ENCODE measurements around the gene PKDREJ. TPM values are rescaled to one million over a fixed set of nuclear protein-coding genes. Genes with fewer than 3 reads are reported as not detected.

PKDREJ gene
- total RNA-seq, 4 donors from 2014 or later: 0.11 to 0.34 (median 0.34) TPM; not detected in 1

DNA sequence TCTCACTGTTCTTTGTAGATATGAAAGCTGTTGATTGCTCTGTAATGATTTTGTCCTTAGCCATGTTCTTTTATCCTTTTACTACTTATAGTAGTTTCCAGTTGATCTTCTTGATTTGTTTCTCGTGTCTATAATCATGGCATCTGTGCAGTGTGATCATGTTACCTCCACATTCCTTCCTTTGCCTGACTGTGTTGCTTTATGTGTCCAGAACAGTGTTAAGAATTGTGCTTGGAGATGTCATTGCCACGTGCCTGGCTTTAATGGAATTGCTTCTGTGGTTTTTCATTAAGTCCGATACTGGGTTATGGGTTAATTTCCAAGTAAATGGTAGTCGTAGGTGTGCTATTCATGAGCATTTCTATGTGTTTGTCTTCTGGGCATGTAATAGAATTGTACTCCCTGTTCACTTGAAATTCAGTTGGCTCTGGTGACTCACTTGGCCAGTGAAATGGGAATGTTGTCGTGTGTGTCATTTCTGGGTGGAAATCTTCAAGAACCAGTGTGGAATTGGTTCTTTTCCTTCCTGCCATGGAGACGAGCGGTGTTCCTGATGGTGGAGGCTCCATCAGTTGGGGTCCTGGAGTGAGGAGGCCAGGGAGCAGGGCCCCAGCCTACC lies 40.3 kb upstream of the PKDREJ start:
- no peaks in the 10 kb centered on the region for H3K27me3 ChIP-seq
- no peaks in the 10 kb centered on the region for H3K36me3 ChIP-seq
- no peak for TF ChIP-seq POLR2AphosphoS5 (IDR thresholded peaks at IDR 0.05)
- no peak for TF ChIP-seq POLR2A (IDR thresholded peaks at IDR 0.05)
- TF ChIP-seq, protein P1, sequence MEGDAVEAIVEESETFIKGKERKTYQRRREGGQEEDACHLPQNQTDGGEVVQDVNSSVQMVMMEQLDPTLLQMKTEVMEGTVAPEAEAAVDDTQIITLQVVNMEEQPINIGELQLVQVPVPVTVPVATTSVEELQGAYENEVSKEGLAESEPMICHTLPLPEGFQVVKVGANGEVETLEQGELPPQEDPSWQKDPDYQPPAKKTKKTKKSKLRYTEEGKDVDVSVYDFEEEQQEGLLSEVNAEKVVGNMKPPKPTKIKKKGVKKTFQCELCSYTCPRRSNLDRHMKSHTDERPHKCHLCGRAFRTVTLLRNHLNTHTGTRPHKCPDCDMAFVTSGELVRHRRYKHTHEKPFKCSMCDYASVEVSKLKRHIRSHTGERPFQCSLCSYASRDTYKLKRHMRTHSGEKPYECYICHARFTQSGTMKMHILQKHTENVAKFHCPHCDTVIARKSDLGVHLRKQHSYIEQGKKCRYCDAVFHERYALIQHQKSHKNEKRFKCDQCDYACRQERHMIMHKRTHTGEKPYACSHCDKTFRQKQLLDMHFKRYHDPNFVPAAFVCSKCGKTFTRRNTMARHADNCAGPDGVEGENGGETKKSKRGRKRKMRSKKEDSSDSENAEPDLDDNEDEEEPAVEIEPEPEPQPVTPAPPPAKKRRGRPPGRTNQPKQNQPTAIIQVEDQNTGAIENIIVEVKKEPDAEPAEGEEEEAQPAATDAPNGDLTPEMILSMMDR (IDR thresholded peaks at IDR 0.05): no peak
- no peak for TF ChIP-seq EP300 (IDR thresholded peaks at IDR 0.05)
- 86% methylated on average over 7 of the region's 7 CpGs for WGBS
- H3K4me3 ChIP-seq: no peak overlapping the region
- no peak overlapping the region for H3K27ac ChIP-seq
- no peaks in the 10 kb centered on the region for H3K4me1 ChIP-seq
- no peaks in the 10 kb centered on the region for H3K9me3 ChIP-seq
- no peak for DNase-seq (ENCODE audit: low spot score in 2 of 2)

DNA sequence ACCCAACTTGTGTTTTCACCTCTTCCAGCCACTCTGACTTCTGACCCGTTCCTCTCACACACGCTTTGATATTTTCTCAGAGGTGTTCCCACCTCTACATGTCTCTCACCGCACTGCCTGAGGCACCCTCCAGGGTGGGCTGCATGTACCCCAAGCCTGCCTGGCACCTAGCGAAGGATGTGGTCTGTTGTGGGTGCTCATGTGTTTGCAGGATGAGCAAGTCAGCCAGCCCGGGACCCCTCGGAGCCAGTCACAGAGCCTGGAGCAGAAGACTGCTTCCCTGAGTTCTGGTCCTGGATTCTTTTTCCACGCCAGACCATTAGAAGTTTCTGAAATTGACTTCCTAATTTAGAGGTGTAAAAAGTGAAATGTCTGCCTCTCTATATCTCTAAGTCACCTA lies 37.3 kb upstream of the PKDREJ start:
- no peaks in the 10 kb centered on the region for H3K27me3 ChIP-seq
- H3K4me3 ChIP-seq: no peak overlapping the region
- no peak for DNase-seq (ENCODE audit: low spot score in 2 of 2)
- 98% methylated on average over 7 of the region's 7 CpGs for WGBS
- H3K9me3 ChIP-seq: no peaks in the 10 kb centered on the region
- TF ChIP-seq EP300 (IDR thresholded peaks at IDR 0.05): no peak
- peaks cover 22% of the 10 kb centered on the region for H3K4me1 ChIP-seq
- no peaks in the 10 kb centered on the region for H3K36me3 ChIP-seq
- H3K27ac ChIP-seq: no peak overlapping the region

DNA sequence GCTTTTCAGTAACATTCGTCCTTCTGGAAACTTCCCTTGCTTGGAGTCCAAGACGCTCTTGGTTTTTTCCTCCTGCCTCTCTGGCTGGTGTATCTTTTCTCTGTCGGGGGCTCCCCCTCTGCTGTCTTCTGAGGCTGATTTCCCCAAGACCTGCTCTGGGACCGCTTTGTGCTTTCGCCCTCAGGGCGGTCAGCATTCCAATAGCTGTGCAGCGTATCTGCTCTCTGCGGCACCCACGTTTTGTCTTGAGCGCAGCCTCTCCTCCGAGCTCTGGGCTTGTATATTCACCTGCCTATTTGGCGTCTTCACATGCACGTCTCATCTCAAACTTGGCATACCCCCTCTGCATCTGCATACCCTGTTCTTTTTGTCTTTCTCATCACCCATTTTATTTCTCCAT lies 36.0 kb upstream of the PKDREJ start:
- peaks cover 24% of the 10 kb centered on the region for H3K4me1 ChIP-seq
- 89% methylated on average over 13 of the region's 13 CpGs for WGBS
- no peak for DNase-seq (ENCODE audit: low spot score in 2 of 2)
- H3K9me3 ChIP-seq: no peaks in the 10 kb centered on the region
- no peaks in the 10 kb centered on the region for H3K27me3 ChIP-seq
- TF ChIP-seq EP300 (IDR thresholded peaks at IDR 0.05): no peak
- TF ChIP-seq, protein P1 (IDR thresholded peaks at IDR 0.05): no peak
- no peak for TF ChIP-seq POLR2AphosphoS5 (IDR thresholded peaks at IDR 0.05)
- TF ChIP-seq POLR2A (IDR thresholded peaks at IDR 0.05): no peak
- no peaks in the 10 kb centered on the region for H3K36me3 ChIP-seq
- H3K4me3 ChIP-seq: no peak overlapping the region
- H3K27ac ChIP-seq: no peak overlapping the region

DNA sequence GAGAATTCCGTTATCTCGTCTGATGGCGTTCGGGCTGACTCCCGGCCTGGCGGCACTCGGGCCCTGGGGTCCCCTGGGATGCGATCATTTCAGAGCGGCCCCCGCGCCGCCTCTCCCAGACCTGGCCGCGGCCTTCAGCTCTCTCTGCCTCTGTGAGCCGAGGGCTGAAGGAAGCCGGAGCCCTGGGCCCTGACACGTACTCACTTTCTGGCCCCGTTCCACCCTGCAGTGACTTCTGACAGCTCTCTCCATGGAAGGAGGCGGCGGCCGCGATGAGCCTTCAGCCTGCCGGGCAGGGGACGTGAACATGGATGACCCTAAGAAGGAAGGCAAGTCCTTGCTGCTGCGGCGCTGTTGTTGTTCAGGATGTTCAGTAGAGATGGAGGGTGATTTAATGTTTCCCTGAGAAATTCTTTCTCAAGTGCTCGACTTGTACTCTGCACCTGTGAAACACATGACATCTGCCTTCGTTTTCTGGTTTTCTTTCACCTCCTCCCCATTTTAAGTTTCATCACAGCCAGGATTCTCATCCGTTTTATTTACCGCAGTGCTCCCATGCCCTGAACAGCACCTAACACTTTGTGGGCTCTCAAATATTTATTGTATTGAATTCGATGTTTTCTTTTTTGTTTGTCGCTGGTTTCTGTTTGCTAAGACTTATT lies 34.1 kb upstream of the PKDREJ start:
- H3K9me3 ChIP-seq: no peaks in the 10 kb centered on the region
- H3K27ac ChIP-seq: no peak overlapping the region
- H3K4me1 ChIP-seq: peaks cover 27% of the 10 kb centered on the region
- peaks cover 1% of the 10 kb centered on the region for H3K36me3 ChIP-seq
- H3K4me3 ChIP-seq: peak overlapping the region; percentile 64
- no peaks in the 10 kb centered on the region for H3K27me3 ChIP-seq
- TF ChIP-seq, protein P1 (IDR thresholded peaks at IDR 0.05): no peak
- TF ChIP-seq POLR2A (IDR thresholded peaks at IDR 0.05) (no peak), POLR2AphosphoS5 (IDR thresholded peaks at IDR 0.05) (no peak)
- 9% methylated on average over 16 of the region's 32 CpGs for WGBS
- DNase-seq (ENCODE audit: low spot score in 2 of 2): no peak

DNA sequence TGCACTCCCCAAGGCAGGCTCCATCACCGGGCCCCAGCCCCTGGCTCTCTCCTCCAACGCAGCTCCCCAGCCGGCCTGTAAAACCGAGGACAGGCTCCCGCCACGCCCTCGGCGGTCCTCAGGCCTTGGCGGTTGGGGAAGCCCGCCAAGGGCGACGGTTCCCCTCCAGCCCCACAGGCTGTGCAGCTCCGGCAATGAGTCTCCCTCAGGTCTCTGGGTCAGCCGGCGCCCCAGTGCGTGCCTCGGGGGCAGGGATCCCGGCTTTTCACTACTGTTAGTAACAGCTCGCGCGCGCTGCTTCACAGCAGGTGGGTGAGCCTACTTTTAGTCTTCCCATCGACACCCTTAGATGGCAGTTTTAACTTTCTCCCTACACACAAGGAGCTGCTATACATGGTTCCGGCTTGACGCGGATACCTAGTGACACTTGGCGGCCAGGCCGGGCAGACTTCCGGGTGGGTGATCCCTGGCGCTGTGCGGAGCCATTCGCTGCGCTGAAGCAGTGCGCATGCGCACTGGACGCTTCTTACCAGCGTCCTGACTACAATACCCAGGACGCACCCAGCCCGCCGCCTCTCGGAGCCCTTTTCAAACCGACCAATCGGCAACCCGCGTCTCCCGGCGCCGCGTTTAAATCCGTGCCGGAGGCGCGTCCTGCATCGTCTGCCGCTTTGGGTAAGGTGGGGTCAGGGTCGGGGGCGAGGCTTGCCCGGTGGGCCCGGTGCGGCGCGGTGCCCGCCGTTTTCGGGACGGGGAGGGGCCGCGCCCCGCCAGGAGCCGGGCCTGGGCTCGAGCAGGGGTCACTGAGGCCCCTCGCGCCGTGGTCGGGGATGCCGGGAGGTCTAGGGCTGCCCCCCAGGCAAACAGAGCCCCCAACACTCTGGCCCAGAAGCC lies 33.4 kb upstream of the PKDREJ start, which contains the start of gene GTSE1:
Gene GTSE1, plus strand, starts transcription at position 614 of the 894 bp plus-strand sequence. CDS start 531 bp downstream, outside the sequence.
- peak in 1 of 2 donors; percentile 27 for TF ChIP-seq POLR2A (IDR thresholded peaks at IDR 0.05)
- TF ChIP-seq EP300 (IDR thresholded peaks at IDR 0.05): no peak
- TF ChIP-seq POLR2AphosphoS5 (IDR thresholded peaks at IDR 0.05): peak in 2 of 3 donors; percentile 22 to 24
- H3K36me3 ChIP-seq: peaks cover 9% of the 10 kb centered on the region
- no peaks in the 10 kb centered on the region for H3K9me3 ChIP-seq
- H3K27ac ChIP-seq: peak within 1 kb of the TSS; percentile 87
- 0% methylated on average over 10 of the region's 76 CpGs for WGBS
- H3K4me1 ChIP-seq: peaks cover 30% of the 10 kb centered on the region
- peak within 1 kb of the TSS; percentile 64 for H3K4me3 ChIP-seq
- peak; percentile 98 to 99 for DNase-seq (ENCODE audit: low spot score in 2 of 2)
- no peaks in the 10 kb centered on the region for H3K27me3 ChIP-seq

Data from suprapubic skin (tissue), 4 donors.